Effector memory CD8-positive, alpha-beta T cell (primary cell): Measurements from ENCODE around the gene CD19.
"Not testable (repeated sequence)": the region's sequence is repeated elsewhere in the genome, so short reads cannot be mapped to it uniquely, and the experiment has no call there.

Source experiments
- ATAC-seq: fragments of 150-1000 bp; cut with Tn5 transposase; replicated peaks from 2 replicates; pipeline ENCODE4 v1.10.0; 2021; ENCODE audit warnings: mild to moderate bottlenecking, moderate library complexity
- DNase-seq, 3 experiments: peaks; one replicate each; pipeline ENCODE4 v3.0.0; 2021
- H3K27ac Mint-ChIP-seq, 2 donors: one replicate each; pipeline ENCODE4 v1.8.0; 2022; ENCODE audit warnings: mild to moderate bottlenecking in 2 of 2, mixed read lengths in 2 of 2, moderate library complexity in 2 of 2
- H3K27me3 Mint-ChIP-seq, 2 donors: one replicate each; pipeline ENCODE4 v1.8.0; 2022; ENCODE audit warnings: mixed read lengths in 2 of 2
- H3K36me3 Mint-ChIP-seq: one replicate; pipeline ENCODE4 v1.8.0; 2022; ENCODE audit warnings: mild to moderate bottlenecking, moderate library complexity, mixed read lengths; ENCODE audit not compliant: insufficient read depth
- H3K4me1 Mint-ChIP-seq, 2 donors: one replicate each; pipeline ENCODE4 v1.8.0; 2022; ENCODE audit warnings: low read depth in 2 of 2, mixed read lengths in 2 of 2
- H3K4me3 Mint-ChIP-seq, 2 donors: one replicate each; pipeline ENCODE4 v1.8.0; 2022; ENCODE audit warnings: mild to moderate bottlenecking in 2 of 2, mixed read lengths in 2 of 2, moderate library complexity in 2 of 2
- H3K9me3 Mint-ChIP-seq, 2 donors: one replicate each; pipeline ENCODE4 v1.8.0; 2022; ENCODE audit warnings: mixed read lengths in 2 of 2

CD19 gene

DNA sequence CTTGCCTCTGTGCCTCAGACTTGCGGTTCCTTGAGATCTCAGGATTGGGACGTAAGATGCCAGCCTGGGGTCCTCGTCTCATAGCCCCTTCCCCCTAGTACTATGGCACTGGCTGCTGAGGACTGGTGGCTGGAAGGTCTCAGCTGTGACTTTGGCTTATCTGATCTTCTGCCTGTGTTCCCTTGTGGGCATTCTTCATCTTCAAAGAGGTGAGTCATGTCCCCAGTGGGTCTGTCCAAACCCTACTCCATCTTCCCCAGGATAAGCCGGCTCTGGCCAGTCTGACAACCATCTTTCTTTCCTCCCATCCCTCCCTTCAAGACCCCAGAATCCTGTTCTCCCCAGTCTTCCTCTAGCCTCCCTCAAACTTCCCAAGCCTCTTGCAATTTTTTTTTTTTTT lies 3.6 kb downstream of the CD19 start:
- Mint-ChIP-seq H3K4me1 (peaks cover 16 to 17% of the 10 kb centered on the region in 2 donors), H3K27ac (no peak overlapping the region), H3K27me3 (no peaks in the 10 kb centered on the region), H3K4me3 (no peak overlapping the region), H3K9me3 (no peaks in the 10 kb centered on the region), H3K36me3 (peaks cover 9% of the 10 kb centered on the region)
- ATAC-seq: no peak
- no peak for DNase-seq

DNA sequence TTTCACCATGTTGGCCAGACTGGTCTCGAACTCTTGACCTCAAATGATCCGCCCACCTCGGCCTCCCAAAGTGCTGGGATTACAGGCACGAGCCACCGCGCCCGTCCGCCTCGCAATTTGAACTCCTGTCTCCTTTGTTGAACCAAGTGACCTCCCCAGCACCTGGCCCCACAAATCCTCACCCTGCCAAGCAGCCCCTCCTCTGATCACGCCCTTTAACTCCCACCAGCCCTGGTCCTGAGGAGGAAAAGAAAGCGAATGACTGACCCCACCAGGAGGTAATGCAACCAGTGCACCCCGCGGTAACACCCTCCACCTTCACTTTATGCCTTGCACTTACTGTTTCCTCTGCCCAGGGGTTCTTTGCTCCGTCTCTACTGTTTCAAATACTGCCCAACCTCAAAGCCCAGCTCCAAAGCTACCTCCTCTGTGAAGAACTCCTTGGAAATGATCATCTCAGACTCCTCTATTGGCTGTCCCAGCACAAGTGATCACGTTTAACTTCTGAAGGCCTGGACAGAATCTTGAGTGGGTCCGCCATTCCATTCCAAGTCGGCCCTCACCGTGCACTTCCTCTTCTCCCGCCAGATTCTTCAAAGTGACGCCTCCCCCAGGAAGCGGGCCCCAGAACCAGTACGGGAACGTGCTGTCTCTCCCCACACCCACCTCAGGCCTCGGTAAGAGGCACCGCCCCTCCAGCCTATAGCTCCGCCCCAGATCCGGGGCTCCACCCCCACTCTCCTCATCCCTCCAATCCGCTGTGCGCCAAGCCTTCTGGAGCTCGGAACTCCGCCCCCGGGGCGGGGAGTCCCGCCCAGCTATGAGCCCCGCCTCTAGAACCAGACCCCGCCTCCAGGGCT lies 4.4 kb downstream of the CD19 start:
- DNase-seq (peak; percentile 72 to 78 (median 73)), ATAC-seq (peak; percentile 99)
- no peaks in the 10 kb centered on the region for H3K27me3 Mint-ChIP-seq
- peak overlapping the region in 1 of 2 donors; percentile 41 for H3K27ac Mint-ChIP-seq
- no peaks in the 10 kb centered on the region for H3K9me3 Mint-ChIP-seq
- peaks cover 9 to 10% of the 10 kb centered on the region in 2 donors for H3K4me1 Mint-ChIP-seq
- H3K4me3 Mint-ChIP-seq: peak overlapping the region; percentile 50 to 57
- peaks cover 5% of the 10 kb centered on the region for H3K36me3 Mint-ChIP-seq

DNA sequence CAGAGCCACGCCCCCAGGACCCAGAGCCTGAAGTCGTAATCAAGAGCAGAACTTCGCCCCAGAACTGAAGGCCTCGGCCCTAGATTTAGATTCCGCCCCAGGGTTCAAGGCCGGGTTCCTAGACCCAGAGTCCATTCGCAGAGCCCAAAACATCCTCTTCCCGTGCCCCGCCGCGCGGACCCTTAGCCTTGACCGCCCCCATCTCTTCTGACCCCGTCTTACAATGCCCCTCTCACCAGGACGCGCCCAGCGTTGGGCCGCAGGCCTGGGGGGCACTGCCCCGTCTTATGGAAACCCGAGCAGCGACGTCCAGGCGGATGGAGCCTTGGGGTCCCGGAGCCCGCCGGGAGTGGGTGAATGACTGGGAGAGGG lies 5.0 kb downstream of the CD19 start:
- no peaks in the 10 kb centered on the region for H3K9me3 Mint-ChIP-seq
- no peak for ATAC-seq
- peak overlapping the region in 1 of 2 donors; percentile 41 for H3K27ac Mint-ChIP-seq
- peaks cover 9 to 10% of the 10 kb centered on the region in 2 donors for H3K4me1 Mint-ChIP-seq
- peak overlapping the region; percentile 50 to 57 for H3K4me3 Mint-ChIP-seq
- no peak for DNase-seq
- H3K27me3 Mint-ChIP-seq: no peaks in the 10 kb centered on the region
- peaks cover 5% of the 10 kb centered on the region for H3K36me3 Mint-ChIP-seq

DNA sequence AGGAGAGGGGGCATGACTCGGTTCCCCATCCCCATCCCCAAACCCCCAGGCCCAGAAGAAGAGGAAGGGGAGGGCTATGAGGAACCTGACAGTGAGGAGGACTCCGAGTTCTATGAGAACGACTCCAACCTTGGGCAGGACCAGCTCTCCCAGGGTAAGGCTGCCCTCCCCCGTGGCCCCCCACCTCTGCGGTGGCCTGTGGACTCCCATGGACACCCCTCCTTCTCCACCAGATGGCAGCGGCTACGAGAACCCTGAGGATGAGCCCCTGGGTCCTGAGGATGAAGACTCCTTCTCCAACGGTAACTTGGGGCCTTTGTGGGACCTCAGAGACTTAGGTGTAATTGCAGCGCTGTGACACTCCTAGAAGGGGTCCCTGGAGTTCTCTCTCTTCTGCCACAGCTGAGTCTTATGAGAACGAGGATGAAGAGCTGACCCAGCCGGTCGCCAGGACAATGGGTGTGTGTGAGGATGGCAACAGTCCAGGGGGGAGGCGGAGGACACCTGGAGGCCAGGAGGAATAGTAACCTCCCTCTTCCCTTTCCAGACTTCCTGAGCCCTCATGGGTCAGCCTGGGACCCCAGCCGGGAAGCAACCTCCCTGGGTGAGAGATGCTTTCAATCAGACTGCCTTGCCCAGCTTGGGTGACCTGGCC lies 5.6 kb downstream of the CD19 start:
- no peak for ATAC-seq
- Mint-ChIP-seq H3K27ac (no peak overlapping the region), H3K9me3 (no peaks in the 10 kb centered on the region), H3K36me3 (peaks cover 5% of the 10 kb centered on the region), H3K4me3 (peak overlapping the region in 1 of 2 donors; percentile 30), H3K27me3 (no peaks in the 10 kb centered on the region), H3K4me1 (peaks cover 9 to 10% of the 10 kb centered on the region in 2 donors)
- DNase-seq: no peak

DNA sequence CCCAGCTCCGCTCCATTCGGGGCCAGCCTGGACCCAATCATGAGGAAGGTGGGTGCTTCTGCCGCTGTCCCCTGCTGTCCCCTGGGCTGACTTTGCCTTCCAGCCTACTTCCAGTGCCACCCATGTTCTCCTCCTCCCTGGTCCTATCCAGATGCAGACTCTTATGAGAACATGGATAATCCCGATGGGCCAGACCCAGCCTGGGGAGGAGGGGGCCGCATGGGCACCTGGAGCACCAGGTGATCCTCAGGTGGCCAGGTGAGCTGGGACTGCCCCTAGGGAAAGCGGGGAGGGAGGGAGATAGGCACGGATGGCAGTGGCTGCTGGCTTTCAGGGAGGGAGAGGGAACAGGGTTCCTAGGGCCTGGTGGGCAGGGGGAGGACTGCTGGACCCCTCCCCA lies 7.0 kb downstream of the CD19 start:
- no peak overlapping the region for H3K27ac Mint-ChIP-seq

DNA sequence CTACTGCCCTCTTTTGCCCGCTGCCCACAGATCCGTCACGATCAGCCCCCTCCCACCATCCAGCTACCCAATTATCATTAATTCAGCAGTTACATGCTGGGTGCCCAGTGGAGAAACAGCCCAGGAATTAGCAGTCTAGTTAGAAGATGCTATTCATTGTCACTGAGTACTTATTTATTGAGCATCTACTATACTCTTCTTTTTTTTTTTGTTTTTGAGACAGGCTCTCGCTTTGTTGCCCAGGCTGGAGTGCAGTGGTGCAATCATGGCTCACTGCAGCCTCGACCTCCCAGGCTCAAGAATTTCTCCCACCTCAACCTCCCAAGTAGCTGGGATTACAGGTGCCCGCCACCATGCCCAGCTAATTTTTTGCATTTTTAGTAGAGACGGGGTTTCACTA lies 8.1 kb downstream of the CD19 start:
- not testable (repeated sequence) for H3K27ac Mint-ChIP-seq, H3K36me3 Mint-ChIP-seq, H3K4me3 Mint-ChIP-seq

More for the DNA sequence above, 7.0 kb downstream of the CD19 start:
- no peak for ATAC-seq
- H3K9me3 Mint-ChIP-seq: no peaks in the 10 kb centered on the region
- H3K4me3 Mint-ChIP-seq: no peak overlapping the region
- peaks cover 9 to 10% of the 10 kb centered on the region in 2 donors for H3K4me1 Mint-ChIP-seq
- no peak for DNase-seq
- no peaks in the 10 kb centered on the region for H3K27me3 Mint-ChIP-seq
- H3K36me3 Mint-ChIP-seq: peaks cover 5% of the 10 kb centered on the region

DNA sequence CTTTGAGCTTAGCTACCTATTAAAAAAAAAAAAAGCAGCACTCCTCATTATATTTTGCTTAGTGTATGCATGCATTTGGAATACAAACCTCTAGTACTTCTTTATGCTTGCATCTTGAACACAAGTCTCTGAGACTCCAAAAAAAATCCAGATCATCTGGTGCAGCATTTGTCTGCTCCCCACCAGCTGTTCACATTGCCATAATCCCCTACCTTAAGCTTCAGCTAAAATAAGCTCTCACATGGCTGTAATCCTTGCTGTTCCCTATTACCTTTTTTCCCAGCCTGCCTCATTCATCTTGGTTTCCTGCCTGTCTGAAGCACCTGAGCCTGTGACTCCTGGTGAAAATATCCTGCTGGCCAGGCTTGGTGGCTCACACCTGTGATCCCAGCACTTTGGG lies 11.5 kb downstream of the CD19 start:
- DNase-seq (no peak), ATAC-seq (no peak)
- H3K36me3 Mint-ChIP-seq: no peaks in the 10 kb centered on the region
- no peaks in the 10 kb centered on the region for H3K27me3 Mint-ChIP-seq
- peaks cover 7 to 8% of the 10 kb centered on the region in 2 donors for H3K4me1 Mint-ChIP-seq
- no peaks in the 10 kb centered on the region for H3K9me3 Mint-ChIP-seq
- no peak overlapping the region for H3K27ac Mint-ChIP-seq
- H3K4me3 Mint-ChIP-seq: no peak overlapping the region

More for the DNA sequence above, 8.1 kb downstream of the CD19 start:
- DNase-seq, H3K9me3 Mint-ChIP-seq, ATAC-seq, H3K27me3 Mint-ChIP-seq: not testable (repeated sequence)
- peaks cover 9 to 10% of the 10 kb centered on the region in 2 donors for H3K4me1 Mint-ChIP-seq

DNA sequence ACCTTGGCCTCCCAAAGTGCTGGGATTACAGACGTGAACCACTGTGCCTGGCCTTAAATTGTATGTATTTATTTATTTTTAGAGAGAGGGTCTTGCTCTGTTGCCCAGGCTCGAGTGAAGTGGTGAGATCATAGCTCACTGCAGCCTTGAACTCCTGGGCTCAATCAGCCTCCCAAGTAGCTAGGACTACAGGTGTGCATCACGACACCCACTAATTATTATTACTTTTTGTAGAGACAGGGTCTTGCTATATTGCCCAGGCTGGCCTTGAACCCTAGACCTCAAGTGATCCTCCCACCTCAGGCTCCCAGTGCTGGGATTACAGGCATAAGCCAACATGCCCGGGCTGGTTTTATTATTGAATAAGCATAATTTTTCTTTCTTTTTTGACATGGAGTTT lies 14.9 kb downstream of the CD19 start:
- Mint-ChIP-seq H3K27ac (no peak overlapping the region), H3K9me3 (no peaks in the 10 kb centered on the region), H3K4me3 (no peak overlapping the region), H3K36me3 (peaks cover 9% of the 10 kb centered on the region), H3K27me3 (no peaks in the 10 kb centered on the region), H3K4me1 (peaks cover 15 to 19% of the 10 kb centered on the region in 2 donors)
- ATAC-seq (no peak), DNase-seq (no peak)

DNA sequence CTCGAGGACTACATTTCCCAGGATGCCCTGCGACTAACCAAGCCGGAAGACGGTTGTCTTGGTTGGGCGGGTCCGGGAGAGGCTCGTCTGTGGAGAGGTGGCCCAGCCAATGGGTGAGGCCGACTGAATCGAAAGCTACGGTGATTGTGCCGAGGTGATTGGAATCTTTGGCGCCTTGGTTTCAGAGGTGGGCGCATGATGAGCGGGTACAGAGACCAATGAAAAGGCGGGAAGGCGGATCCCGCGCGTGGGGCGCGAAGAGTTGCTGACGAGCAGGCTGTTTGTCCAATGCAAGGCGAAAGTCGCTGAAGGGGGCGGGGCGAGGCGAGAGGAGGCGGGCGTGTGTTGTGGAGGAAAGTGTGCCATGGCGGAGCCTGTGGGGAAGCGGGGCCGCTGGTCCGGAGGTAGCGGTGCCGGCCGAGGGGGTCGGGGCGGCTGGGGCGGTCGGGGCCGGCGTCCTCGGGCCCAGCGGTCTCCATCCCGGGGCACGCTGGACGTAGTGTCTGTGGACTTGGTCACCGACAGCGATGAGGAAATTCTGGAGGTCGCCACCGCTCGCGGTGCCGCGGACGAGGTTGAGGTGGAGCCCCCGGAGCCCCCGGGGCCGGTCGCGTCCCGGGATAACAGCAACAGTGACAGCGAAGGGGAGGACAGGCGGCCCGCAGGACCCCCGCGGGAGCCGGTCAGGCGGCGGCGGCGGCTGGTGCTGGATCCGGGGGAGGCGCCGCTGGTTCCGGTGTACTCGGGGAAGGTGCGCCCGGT lies 19.1 kb downstream of the CD19 start, which contains the start of gene NFATC2IP:
Gene NFATC2IP (plus strand): TSS at position 290 of the 762 bp plus-strand sequence. CDS start 75 bp downstream, at position 365.
- H3K4me1 Mint-ChIP-seq: peaks cover 15 to 33% of the 10 kb centered on the region in 2 donors
- no peaks in the 10 kb centered on the region for H3K9me3 Mint-ChIP-seq
- peak within 1 kb of the TSS; percentile 89 to 91 for H3K27ac Mint-ChIP-seq
- H3K4me3 Mint-ChIP-seq: peak within 1 kb of the TSS; percentile 93 to 98
- ATAC-seq (peak; percentile 93), DNase-seq (peak; percentile 99 to 100 (median 99))
- no peaks in the 10 kb centered on the region for H3K27me3 Mint-ChIP-seq
- H3K36me3 Mint-ChIP-seq: peaks cover 35% of the 10 kb centered on the region

DNA sequence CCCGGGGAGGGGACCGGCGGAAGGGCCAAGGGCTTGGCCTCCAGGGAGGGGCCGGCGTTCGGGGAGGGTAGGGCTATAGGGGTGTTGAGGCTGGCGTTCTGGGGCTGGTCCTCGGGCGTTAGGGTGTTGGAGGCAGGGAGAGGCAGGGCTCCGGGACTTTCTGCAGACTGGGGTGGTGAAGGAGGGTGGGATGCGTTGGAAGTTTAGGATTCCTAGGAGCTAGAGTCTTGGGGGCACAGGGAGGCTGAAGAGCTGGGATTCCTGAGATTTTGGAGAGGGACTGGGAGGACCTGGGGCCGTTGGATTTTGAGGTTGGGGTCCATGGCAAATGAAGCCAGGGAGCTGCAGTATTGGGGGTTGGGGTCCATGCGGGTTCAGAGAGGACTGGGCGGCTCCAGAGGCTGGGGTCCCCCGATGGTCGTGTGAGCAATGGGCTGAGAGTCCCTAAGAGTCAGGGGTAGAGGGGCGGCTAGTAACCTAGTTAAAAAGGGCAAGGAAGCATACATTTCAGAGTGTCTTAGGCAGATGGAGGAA lies 19.7 kb downstream of the CD19 start:
- H3K27me3 Mint-ChIP-seq: no peaks in the 10 kb centered on the region
- H3K27ac Mint-ChIP-seq: peak overlapping the region; percentile 89 to 91
- no peaks in the 10 kb centered on the region for H3K9me3 Mint-ChIP-seq
- no peak for ATAC-seq
- H3K36me3 Mint-ChIP-seq: peaks cover 40% of the 10 kb centered on the region
- DNase-seq: no peak
- peak overlapping the region; percentile 93 to 98 for H3K4me3 Mint-ChIP-seq
- peaks cover 16 to 33% of the 10 kb centered on the region in 2 donors for H3K4me1 Mint-ChIP-seq

DNA sequence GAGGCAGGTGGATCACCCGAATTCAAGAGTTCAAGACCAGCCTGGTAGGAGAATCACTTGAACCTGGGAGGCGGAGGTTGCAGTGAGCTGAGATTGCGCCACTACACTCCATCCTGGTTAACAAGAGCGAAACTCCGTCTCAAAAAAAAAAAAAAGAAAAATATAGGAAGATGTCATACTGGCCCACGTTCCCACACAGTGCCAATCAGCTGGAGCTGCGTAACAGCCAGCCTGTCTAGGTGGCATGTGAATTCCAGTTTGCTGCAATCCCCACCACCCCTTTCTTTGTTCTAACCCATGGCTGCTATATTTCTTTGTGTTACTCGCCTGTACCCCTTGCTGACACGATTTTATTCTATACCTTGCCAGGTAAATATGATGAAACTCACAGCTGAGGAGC lies 26.4 kb downstream of the CD19 start:
- peaks cover 7 to 19% of the 10 kb centered on the region in 2 donors for H3K4me1 Mint-ChIP-seq
- ATAC-seq (no peak), DNase-seq (no peak)
- H3K27me3 Mint-ChIP-seq: no peaks in the 10 kb centered on the region
- no peak overlapping the region for H3K27ac Mint-ChIP-seq
- no peak overlapping the region for H3K4me3 Mint-ChIP-seq
- H3K36me3 Mint-ChIP-seq: peaks cover 68% of the 10 kb centered on the region
- no peaks in the 10 kb centered on the region for H3K9me3 Mint-ChIP-seq

DNA sequence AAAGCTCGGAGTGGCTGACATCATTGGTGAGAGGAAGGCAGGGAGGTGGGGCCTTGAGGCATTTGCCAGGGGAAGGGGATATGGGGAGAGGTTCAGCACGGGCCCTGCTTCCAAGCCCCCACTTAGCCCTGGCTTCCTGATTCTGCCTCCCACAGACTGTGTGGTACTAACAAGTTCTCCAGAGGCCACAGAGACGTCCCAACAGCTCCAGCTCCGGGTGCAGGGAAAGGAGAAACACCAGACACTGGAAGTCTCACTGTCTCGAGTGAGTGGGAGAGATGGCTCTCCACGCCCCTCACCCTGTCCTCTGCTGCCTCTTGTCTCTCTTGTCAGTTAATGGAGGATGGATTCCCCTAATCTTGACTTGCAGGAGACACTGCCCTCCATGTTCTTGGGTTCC lies 27.1 kb downstream of the CD19 start:
- DNase-seq (no peak), ATAC-seq (no peak)
- Mint-ChIP-seq H3K4me3 (no peak overlapping the region), H3K27me3 (no peaks in the 10 kb centered on the region), H3K9me3 (no peaks in the 10 kb centered on the region), H3K36me3 (peaks cover 70% of the 10 kb centered on the region), H3K4me1 (peaks cover 7 to 16% of the 10 kb centered on the region in 2 donors), H3K27ac (no peak overlapping the region)

DNA sequence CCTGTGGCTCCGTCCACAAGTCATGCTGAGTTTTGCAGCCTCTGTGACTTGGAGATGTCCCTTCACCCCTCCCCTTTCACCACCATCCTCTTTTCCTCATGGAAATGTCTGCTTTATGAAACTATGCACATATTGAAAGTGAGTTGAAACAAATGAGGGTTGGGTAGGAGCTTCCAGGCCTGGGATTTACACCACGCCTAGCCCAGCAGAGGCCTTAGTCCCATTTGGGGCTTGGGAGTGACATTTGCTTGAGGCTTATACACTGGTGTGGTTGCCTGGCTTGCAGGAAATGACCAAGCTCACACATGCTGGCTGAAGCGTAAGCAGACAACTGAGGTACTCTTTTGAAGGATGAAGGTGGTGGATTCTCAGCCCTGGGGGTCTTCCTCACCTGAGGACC lies 32.3 kb downstream of the CD19 start:
- DNase-seq: no peak
- H3K27me3 Mint-ChIP-seq: no peaks in the 10 kb centered on the region
- no peak for ATAC-seq
- H3K4me1 Mint-ChIP-seq: peaks cover 1 to 3% of the 10 kb centered on the region in 2 donors
- peaks cover 56% of the 10 kb centered on the region for H3K36me3 Mint-ChIP-seq
- H3K9me3 Mint-ChIP-seq: no peaks in the 10 kb centered on the region
- H3K4me3 Mint-ChIP-seq: no peak overlapping the region
- H3K27ac Mint-ChIP-seq: no peak overlapping the region
